GM15510 (cell line): Measurements from ENCODE around the gene MAP7D2.
A peak's percentile ranks its signal among the peaks of the same experiment; 100 is the strongest.

ENCODE experiments used
- POLR2A ChIP-seq: IDR thresholded peaks from 3 replicates; pipeline ENCODE4 v1.6.1; 2011; ENCODE audit warnings: borderline replicate concordance; ENCODE audit not compliant: insufficient read length; ENCODE audit errors: extremely low read depth

Gene MAP7D2

DNA sequence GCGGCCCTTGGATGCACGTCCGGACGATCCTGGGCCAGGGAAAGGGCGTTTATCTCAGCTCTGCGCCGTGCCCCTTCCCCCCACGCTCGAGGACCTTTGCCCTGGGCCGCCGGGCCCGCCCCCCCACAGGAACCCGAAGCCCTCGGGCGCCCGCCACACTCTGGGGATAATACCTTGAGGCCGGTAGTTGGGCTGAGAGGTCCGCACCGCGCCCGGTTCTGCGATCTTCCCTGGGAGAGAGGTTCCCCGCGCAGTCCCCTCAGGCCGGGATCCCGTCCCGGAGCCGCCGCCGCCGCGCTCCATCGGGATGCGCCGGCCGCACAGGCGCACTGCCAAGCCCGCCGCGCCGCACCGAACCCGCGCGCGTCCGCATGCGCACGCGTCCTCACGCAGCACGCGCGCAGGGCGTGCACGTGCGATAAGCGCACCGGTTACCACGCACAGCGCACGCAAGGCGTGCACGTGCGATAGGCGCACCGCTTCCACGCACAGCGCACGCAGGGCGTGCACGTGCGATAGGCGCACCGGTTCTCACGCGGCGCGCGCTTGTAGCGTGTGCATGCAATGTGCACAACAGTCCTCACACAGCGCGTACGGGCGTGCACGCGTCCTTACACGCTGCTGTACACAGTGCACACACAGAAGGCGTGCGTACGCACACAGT is at the start of gene MAP7D2:
Gene MAP7D2, minus strand, starts transcription at position 331 of the 664 bp plus-strand sequence. Its CDS starts 28 bp downstream, at position 303.
- TF ChIP-seq POLR2A = no peak

DNA sequence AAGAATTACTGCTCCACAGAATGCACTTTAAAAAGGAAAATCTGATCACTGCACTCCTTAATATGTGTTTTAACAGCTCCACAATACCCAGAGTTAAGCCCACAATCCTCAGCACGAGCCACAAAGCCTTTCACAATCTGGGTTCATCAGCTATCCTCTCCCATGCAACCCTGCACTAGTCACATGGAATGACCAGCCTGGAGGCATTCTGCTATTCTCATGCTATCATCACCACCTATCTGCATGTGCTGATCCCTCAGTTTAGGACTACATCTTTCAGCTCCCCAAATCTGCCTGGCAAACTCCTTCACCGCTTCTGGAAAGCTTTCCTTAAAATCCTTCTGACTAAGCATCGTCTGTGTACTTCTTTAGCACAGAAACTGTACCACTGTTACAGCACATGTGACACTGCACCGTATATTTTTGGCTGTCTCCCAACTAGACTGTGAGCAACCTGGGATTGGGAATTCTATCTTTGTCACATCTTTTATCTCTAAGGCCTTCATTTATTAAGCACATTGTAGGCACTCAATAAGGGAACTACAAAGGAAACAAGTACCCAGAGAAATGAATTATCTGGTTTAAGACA is 43.2 kb upstream of the MAP7D2 start:
- no peak for TF ChIP-seq POLR2A

DNA sequence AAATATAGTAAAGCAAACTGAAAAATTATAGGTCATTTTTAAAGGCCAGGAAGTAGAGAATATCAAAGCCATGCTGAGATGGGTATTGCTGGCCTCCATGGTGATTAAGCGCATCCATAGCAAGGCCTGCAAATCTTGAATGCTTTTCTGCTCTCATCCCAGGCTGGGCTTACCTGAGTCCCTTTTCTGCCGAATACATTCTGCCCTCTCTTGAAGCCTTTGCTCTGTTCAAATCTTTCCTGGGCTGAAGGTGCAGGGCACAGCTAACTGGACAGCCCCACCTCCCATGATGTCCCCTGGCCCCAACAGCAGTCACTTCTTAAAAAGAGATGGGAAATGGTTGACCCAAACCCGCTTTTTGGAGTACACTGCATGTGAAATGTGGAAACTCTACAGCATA is 35.0 kb upstream of the MAP7D2 start:
- TF ChIP-seq POLR2A = no peak

DNA sequence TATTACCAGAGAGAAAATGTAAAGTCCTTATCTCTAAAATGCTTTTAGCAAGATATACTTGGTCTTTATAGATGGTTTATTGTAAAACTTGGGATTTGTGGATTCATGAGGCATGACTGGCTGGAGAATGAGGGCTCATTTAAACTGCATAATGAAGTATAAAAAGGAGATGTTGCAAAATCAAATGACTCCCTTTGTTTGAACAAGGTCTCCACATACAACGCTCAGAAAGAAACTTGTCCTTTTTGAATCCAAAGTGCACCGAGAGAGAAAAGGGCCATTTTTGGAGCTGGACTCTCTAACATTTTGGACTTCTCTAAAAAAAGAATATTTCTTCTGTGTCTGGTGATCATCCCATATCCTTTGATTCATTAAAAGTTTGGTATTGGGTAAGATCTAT is 32.6 kb upstream of the MAP7D2 start:
- TF ChIP-seq POLR2A = no peak

DNA sequence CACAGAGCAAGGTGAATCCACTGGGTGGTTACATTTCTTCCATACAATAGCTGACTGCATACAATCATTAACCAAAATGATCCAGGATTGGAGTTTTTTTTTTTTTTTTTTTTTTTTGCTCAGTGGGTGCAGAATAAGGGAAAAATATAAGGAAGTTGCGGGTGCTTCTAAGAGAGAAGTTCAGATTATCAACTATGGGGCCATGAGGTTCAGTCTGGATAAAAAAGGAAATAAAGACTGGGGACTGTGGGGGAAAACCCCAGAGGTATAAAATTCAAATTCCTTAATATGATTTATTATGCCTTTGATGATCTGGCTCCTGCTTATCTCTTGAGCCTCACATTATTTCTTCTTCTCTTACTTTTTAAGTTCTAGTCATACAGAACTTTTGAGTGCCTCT is 30.9 kb upstream of the MAP7D2 start:
- TF ChIP-seq POLR2A = no peak

DNA sequence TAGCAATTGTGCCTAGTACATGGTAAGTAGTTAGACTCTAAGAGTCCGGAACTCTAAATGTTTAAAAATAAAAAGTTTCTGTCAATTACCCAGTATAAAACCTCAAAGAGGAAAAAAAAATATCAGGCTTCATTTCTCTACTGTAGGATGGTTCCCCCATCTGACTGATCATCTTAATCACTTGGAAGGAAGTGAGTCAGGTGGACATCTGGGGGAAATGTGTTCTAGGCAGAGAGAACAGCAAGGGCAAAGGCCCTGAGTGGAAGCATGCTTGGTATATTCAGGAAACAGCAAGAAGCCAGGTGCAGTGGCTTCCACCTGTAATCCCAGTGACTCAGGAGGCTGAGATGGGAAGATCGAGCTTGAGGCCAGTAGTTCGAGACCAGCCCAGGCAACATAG is 27.8 kb upstream of the MAP7D2 start:
- no peak for TF ChIP-seq POLR2A

DNA sequence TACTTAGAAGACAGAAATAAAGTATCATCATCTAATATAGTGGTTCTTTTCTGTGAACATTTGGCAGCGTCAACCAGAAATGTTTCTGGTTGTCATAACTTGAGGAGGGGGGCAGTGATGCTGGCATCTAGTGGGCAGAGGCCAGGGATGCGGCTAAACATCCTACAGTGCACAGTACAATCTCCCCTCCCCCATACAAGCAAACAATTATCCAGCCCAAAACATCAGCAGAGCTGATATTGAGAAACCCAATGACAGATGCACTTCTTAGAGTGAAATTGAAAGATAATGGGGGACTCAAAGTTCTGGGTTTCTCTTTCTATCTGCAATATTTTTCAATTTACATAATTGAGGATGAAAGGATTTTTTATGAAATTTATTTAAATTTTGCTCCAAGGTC is 26.9 kb upstream of the MAP7D2 start:
- TF ChIP-seq POLR2A = no peak

DNA sequence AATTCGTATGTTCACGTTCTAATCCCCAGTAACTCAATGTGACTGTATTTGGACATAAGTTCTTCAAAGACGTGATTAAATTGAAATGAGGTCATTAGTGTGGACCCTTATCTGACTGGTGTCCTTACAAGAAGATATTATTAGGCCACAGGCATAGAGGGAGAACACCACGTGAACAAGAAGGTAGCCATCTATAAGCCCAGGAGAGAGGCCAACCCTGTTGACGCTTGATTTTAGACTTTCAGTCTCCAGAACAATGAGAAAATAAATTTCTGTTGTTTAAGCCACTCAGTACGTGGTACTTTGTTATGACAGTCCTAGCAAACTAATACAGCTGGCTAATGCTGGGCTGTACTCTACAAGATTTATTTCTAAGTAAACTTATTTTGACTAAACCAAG is 26.4 kb upstream of the MAP7D2 start:
- TF ChIP-seq POLR2A = no peak

DNA sequence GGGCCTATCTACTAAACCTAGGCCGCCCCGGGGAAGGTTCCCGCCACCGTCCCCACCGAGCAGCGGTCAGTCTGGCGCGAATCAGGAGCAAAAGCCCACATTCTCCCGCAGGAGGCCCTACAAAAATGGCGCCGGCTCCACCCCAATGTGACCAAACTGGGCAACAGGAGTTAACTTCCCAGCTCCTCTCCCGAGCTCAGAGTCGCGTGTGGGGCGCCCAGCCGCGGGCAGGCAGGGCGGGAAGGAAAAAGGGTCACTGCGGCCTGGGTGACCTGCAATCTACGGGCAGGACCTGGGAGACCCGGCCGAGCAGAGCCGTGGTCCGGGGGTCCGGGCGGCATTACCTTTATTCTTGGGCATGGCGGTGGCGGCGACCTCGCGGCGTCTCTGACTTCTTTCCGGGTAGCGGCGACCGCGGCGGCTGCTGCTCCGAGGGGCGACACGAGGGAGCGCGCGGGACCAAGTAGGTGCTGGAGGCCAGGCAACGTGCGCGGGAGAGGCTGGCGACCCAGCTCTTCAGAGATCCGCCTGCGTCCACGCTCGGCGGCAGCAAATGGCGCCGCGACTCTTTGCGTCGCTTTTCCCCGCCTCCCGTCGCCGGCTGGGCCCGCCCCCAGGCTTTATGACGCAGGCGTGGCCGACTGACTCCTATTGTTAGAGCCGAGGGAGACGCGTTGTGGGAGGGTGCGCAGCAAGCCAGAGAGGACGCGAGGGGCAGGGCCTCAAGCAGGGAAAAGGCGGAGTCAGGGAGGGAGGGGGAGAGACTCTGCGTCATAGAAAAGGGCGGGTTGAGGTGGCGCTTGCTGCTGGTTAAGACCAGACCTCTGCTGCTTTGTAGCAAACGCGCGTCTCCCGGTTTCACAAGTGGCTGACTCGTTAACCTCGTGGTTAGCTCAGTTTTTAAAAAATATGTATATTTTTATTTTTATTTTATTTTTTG is 24.8 kb upstream of the MAP7D2 start, which contains the start of gene EIF1AX:
Gene EIF1AX, minus strand, starts transcription at position 558 of the 940 bp plus-strand sequence. Its CDS starts 198 bp downstream, at position 360.
- peak; percentile 77 for TF ChIP-seq POLR2A

DNA sequence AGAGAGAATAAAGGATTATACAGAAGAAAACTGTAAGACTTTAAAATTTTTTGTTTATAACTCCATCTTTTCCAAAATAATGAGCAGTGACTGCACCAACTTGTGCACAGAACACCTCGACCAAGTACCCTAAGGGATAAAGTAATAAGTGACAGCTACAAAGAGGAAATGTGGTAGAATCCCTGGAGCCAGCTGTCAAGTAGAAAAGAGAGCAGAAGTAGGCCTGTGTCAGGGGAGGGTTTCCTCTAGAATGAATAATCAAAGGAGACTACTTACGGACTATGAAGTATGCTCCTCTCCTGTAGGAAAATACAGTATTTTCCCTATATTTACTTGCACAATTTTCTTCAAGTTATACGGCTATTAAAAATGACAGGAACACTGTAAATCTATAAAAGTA is 23.7 kb upstream of the MAP7D2 start:
- no peak for TF ChIP-seq POLR2A

DNA sequence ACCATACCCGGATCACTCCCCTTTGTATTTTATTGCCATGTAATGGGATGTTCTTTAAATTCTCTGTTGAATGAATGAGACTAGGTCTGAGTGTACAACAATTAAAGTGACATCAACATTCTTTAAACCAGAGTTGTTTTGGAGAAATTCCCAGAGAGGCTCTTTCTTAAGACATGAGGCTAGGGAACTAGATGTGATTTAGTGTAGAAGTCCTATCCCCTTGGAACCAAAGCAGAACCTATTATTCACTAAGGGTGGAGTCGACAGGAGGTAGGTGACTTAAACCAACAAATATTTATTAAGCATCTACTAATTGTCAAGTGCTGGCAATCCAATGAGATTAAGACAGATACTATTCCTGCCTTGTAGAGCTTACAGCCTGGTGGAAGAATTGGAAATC is 23.3 kb upstream of the MAP7D2 start:
- TF ChIP-seq POLR2A = no peak

DNA sequence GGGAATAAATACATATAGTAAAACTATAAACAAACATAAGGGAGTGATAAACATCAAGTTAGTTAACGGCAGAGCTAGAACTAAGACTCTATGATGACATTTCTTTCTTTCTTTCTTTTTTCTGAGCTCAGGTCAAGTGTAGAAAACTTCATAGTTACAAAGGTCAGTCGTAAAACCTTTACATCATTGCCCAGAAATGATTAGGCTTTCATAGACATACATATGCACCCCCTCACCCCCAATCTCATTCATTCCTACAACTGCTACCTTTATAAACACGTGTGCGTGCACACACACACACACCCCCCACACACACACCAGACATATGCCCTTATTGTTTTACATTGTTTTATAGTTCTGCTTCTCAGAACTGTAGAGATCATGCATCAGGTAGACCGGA is 19.2 kb upstream of the MAP7D2 start:
- no peak for TF ChIP-seq POLR2A

DNA sequence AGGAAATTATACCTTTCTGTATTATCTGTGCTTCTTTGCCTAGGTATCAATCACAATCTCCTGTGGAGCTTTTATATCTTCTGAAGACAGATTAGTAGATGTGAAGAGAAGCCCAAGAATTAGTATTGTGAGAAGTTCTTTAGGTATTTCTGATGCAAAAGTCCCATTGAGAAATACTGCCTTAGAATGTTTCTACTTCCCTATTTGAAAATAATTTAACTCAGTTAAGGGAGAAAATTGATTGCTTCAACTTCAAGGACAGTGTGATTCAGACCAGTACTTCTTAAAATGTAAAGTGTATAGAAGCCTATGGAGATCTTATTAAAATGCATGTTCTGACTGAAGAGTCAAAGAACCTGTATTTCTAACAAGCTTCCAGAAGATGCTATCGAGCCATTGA is 16.0 kb upstream of the MAP7D2 start:
- TF ChIP-seq POLR2A = no peak

DNA sequence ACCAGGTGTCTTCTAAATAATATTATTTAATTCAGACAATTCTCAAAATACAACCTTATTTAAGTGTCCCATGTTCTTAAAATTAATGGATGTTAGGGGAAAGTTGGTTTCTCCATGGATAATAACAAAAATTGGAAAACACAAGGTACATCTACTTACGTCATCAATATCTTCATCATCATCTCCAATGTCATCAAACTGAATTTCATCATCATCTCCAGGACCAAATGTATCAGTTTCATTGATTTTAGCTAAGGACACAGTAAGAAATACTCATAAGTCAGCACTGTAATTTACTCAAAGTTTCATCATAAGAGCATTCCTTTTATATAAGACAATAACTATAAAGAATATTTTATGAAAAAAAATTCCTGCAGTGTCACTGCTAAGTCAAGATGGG is 13.7 kb upstream of the MAP7D2 start:
- TF ChIP-seq POLR2A = no peak

DNA sequence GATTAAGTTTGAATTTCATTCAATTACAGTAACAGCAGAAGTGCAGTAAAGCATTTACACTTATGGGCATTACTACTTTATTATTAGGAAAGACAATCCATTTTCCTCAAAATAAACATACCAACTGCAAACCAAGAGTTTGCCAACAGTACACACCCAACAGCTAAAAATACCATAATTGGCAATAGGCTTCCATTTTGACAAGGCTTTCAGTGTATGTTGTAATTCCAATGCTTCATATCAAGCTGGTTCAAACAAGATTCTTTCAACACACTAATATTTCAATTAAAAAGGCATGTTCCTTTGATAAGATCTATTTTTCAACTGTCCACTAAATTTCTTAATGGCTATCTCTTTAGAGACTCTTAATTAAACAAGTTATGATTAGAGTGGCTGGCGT is 12.8 kb upstream of the MAP7D2 start:
- TF ChIP-seq POLR2A = no peak
